ENCODE measurements around the gene KCNA3. TPM values are rescaled to one million over a fixed set of nuclear protein-coding genes. Genes with fewer than 3 reads are reported as not detected.

The KCNA3 gene
- total RNA-seq (2014; rRNA removed; shearing (Covaris generic)) = 0.48 and 0.59 TPM in 2 replicates

GRCh38 chr1:110674337-110675059 is at the start of gene KCNA3:
KCNA3 (minus strand) TSS chr1:110674940; CDS start chr1:110674809, 131 bp downstream.
- peak within 1 kb of the TSS; percentile 69 for H3K4me3 ChIP-seq (ENCODE audit: insufficient read depth, low read depth, low read length)
- peak; percentile 93 for DNase-seq
- no peaks in the 10 kb centered on the region for H3K36me3 ChIP-seq (replicated peaks; ENCODE audit: control insufficient read depth, insufficient read depth, low read length)
- peaks cover 72% of the 10 kb centered on the region for H3K27me3 ChIP-seq (ENCODE audit: control insufficient read depth, insufficient read depth, low read length)

GRCh38 chr1:110722807-110723206 is 48.1 kb upstream of the KCNA3 start:
- DNase-seq = no peak
- Histone ChIP-seq H3K27me3 (ENCODE audit: control insufficient read depth, insufficient read depth, low read length) (peaks cover 2% of the 10 kb centered on the region; the same call in 1 of the 2 replicates), H3K36me3 (replicated peaks; ENCODE audit: control insufficient read depth, insufficient read depth, low read length) (no peaks in the 10 kb centered on the region), H3K4me3 (ENCODE audit: insufficient read depth, low read depth, low read length) (no peak overlapping the region)

GRCh38 chr1:110719908-110720307 is 45.2 kb upstream of the KCNA3 start:
- H3K27me3 ChIP-seq (ENCODE audit: control insufficient read depth, insufficient read depth, low read length) = peaks cover 2% of the 10 kb centered on the region; the same call in 1 of the 2 replicates

GRCh38 chr1:110718452-110718851 is 43.7 kb upstream of the KCNA3 start:
- Histone ChIP-seq H3K4me3 (ENCODE audit: insufficient read depth, low read depth, low read length) (no peak overlapping the region), H3K27me3 (ENCODE audit: control insufficient read depth, insufficient read depth, low read length) (peaks cover 2% of the 10 kb centered on the region; the same call in 1 of the 2 replicates), H3K36me3 (replicated peaks; ENCODE audit: control insufficient read depth, insufficient read depth, low read length) (no peaks in the 10 kb centered on the region)
- DNase-seq = no peak

More at GRCh38 chr1:110719908-110720307, 45.2 kb upstream of the KCNA3 start:
- Histone ChIP-seq H3K4me3 (ENCODE audit: insufficient read depth, low read depth, low read length) (no peak overlapping the region), H3K36me3 (replicated peaks; ENCODE audit: control insufficient read depth, insufficient read depth, low read length) (no peaks in the 10 kb centered on the region)
- no peak for DNase-seq

- H3K27me3 ChIP-seq (ENCODE audit: control insufficient read depth, insufficient read depth, low read length) = peaks cover 2% of the 10 kb centered on the region; the same call in 1 of the 2 replicates
- no peaks in the 10 kb centered on the region for H3K36me3 ChIP-seq (replicated peaks; ENCODE audit: control insufficient read depth, insufficient read depth, low read length)
- no peak for DNase-seq
- no peak overlapping the region for H3K4me3 ChIP-seq (ENCODE audit: insufficient read depth, low read depth, low read length)
These were observed 42.4 kb upstream of the KCNA3 start for GRCh38 chr1:110717179-110717578.

GRCh38 chr1:110714374-110714995 is 39.7 kb upstream of the KCNA3 start:
- H3K27me3 ChIP-seq (ENCODE audit: control insufficient read depth, insufficient read depth, low read length) = no peaks in the 10 kb centered on the region; the same call in 1 of the 2 replicates

GRCh38 chr1:110713221-110713620 is 38.5 kb upstream of the KCNA3 start:
- DNase-seq = no peak
- H3K27me3 ChIP-seq (ENCODE audit: control insufficient read depth, insufficient read depth, low read length) = no peaks in the 10 kb centered on the region; the same call in 1 of the 2 replicates

More at GRCh38 chr1:110714374-110714995, 39.7 kb upstream of the KCNA3 start:
- H3K36me3 ChIP-seq (replicated peaks; ENCODE audit: control insufficient read depth, insufficient read depth, low read length) = no peaks in the 10 kb centered on the region
- no peak for DNase-seq
- H3K4me3 ChIP-seq (ENCODE audit: insufficient read depth, low read depth, low read length) = no peak overlapping the region

GRCh38 chr1:110710314-110710713 is 35.6 kb upstream of the KCNA3 start:
- no peaks in the 10 kb centered on the region for H3K36me3 ChIP-seq (replicated peaks; ENCODE audit: control insufficient read depth, insufficient read depth, low read length)
- no peaks in the 10 kb centered on the region; the same call in 1 of the 2 replicates for H3K27me3 ChIP-seq (ENCODE audit: control insufficient read depth, insufficient read depth, low read length)
- DNase-seq = no peak
- no peak overlapping the region for H3K4me3 ChIP-seq (ENCODE audit: insufficient read depth, low read depth, low read length)

More at GRCh38 chr1:110713221-110713620, 38.5 kb upstream of the KCNA3 start:
- Histone ChIP-seq H3K36me3 (replicated peaks; ENCODE audit: control insufficient read depth, insufficient read depth, low read length) (no peaks in the 10 kb centered on the region), H3K4me3 (ENCODE audit: insufficient read depth, low read depth, low read length) (no peak overlapping the region)

GRCh38 chr1:110708974-110709440 is 34.3 kb upstream of the KCNA3 start:
- no peak for DNase-seq
- no peaks in the 10 kb centered on the region; the same call in 1 of the 2 replicates for H3K27me3 ChIP-seq (ENCODE audit: control insufficient read depth, insufficient read depth, low read length)
- no peaks in the 10 kb centered on the region for H3K36me3 ChIP-seq (replicated peaks; ENCODE audit: control insufficient read depth, insufficient read depth, low read length)
- H3K4me3 ChIP-seq (ENCODE audit: insufficient read depth, low read depth, low read length) = no peak overlapping the region

GRCh38 chr1:110707232-110707631 is 32.5 kb upstream of the KCNA3 start:
- Histone ChIP-seq H3K36me3 (replicated peaks; ENCODE audit: control insufficient read depth, insufficient read depth, low read length) (no peaks in the 10 kb centered on the region), H3K4me3 (ENCODE audit: insufficient read depth, low read depth, low read length) (no peak overlapping the region), H3K27me3 (ENCODE audit: control insufficient read depth, insufficient read depth, low read length) (no peaks in the 10 kb centered on the region)
- DNase-seq = no peak

- no peak overlapping the region for H3K4me3 ChIP-seq (ENCODE audit: insufficient read depth, low read depth, low read length)
- no peaks in the 10 kb centered on the region for H3K27me3 ChIP-seq (ENCODE audit: control insufficient read depth, insufficient read depth, low read length)
These were observed 31.9 kb upstream of the KCNA3 start for GRCh38 chr1:110706621-110707020.

GRCh38 chr1:110702260-110702659 is 27.5 kb upstream of the KCNA3 start:
- H3K4me3 ChIP-seq (ENCODE audit: insufficient read depth, low read depth, low read length) = no peak overlapping the region
- no peaks in the 10 kb centered on the region for H3K36me3 ChIP-seq (replicated peaks; ENCODE audit: control insufficient read depth, insufficient read depth, low read length)
- no peaks in the 10 kb centered on the region for H3K27me3 ChIP-seq (ENCODE audit: control insufficient read depth, insufficient read depth, low read length)
- no peak for DNase-seq

More at GRCh38 chr1:110706621-110707020, 31.9 kb upstream of the KCNA3 start:
- DNase-seq = no peak
- H3K36me3 ChIP-seq (replicated peaks; ENCODE audit: control insufficient read depth, insufficient read depth, low read length) = no peaks in the 10 kb centered on the region

- no peak for DNase-seq
- no peak overlapping the region for H3K4me3 ChIP-seq (ENCODE audit: insufficient read depth, low read depth, low read length)
- H3K36me3 ChIP-seq (replicated peaks; ENCODE audit: control insufficient read depth, insufficient read depth, low read length) = no peaks in the 10 kb centered on the region
- no peaks in the 10 kb centered on the region for H3K27me3 ChIP-seq (ENCODE audit: control insufficient read depth, insufficient read depth, low read length)
These were observed 26.0 kb upstream of the KCNA3 start for GRCh38 chr1:110700767-110701166.

GRCh38 chr1:110697606-110698005 is 22.9 kb upstream of the KCNA3 start:
- Histone ChIP-seq H3K4me3 (ENCODE audit: insufficient read depth, low read depth, low read length) (no peak overlapping the region), H3K27me3 (ENCODE audit: control insufficient read depth, insufficient read depth, low read length) (no peaks in the 10 kb centered on the region), H3K36me3 (replicated peaks; ENCODE audit: control insufficient read depth, insufficient read depth, low read length) (no peaks in the 10 kb centered on the region)
- DNase-seq = no peak

GRCh38 chr1:110696818-110697217 is 22.1 kb upstream of the KCNA3 start:
- Histone ChIP-seq H3K36me3 (replicated peaks; ENCODE audit: control insufficient read depth, insufficient read depth, low read length) (no peaks in the 10 kb centered on the region), H3K4me3 (ENCODE audit: insufficient read depth, low read depth, low read length) (no peak overlapping the region), H3K27me3 (ENCODE audit: control insufficient read depth, insufficient read depth, low read length) (no peaks in the 10 kb centered on the region)
- DNase-seq = no peak

Measured in H7 (cell line).